ENCODE data around the gene OR2B6.

DNA sequence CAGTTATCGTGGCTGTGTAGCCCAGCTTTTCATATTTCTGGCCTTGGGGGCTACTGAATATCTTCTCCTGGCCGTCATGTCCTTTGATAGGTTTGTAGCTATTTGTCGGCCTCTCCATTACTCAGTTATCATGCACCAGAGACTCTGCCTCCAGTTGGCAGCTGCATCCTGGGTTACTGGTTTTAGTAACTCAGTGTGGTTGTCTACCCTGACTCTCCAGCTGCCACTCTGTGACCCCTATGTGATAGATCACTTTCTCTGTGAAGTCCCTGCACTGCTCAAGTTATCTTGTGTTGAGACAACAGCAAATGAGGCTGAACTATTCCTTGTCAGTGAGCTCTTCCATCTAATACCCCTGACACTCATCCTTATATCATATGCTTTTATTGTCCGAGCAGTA is 475 bp downstream of the OR2B6 start:
- no peak for TF ChIP-seq EZH2 (IDR thresholded peaks at IDR 0.05; ENCODE audit: low read depth)
- TF ChIP-seq, protein P1, sequence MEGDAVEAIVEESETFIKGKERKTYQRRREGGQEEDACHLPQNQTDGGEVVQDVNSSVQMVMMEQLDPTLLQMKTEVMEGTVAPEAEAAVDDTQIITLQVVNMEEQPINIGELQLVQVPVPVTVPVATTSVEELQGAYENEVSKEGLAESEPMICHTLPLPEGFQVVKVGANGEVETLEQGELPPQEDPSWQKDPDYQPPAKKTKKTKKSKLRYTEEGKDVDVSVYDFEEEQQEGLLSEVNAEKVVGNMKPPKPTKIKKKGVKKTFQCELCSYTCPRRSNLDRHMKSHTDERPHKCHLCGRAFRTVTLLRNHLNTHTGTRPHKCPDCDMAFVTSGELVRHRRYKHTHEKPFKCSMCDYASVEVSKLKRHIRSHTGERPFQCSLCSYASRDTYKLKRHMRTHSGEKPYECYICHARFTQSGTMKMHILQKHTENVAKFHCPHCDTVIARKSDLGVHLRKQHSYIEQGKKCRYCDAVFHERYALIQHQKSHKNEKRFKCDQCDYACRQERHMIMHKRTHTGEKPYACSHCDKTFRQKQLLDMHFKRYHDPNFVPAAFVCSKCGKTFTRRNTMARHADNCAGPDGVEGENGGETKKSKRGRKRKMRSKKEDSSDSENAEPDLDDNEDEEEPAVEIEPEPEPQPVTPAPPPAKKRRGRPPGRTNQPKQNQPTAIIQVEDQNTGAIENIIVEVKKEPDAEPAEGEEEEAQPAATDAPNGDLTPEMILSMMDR (conservative IDR thresholded peaks at IDR 0.05) = no peak
